HEK293 (cell line): ENCODE measurements around the gene TNNI3K.

Experiments used
- CTCF ChIP-seq: fragments of 450-650 bp; formaldehyde crosslinking; IDR thresholded peaks from 2 replicates; pipeline ENCODE4 v1.5.1; 2016; ENCODE audit warnings: missing biosample characterization, missing genetic modification characterization
- EGR2 ChIP-seq: fragments of 450-650 bp; formaldehyde crosslinking; IDR thresholded peaks from 2 replicates; pipeline ENCODE4 v1.5.1; 2016; ENCODE audit warnings: low read depth, missing biosample characterization, missing genetic modification characterization
- PRDM10 ChIP-seq: fragments of 450-650 bp; formaldehyde crosslinking; IDR thresholded peaks from 2 replicates; pipeline ENCODE4 v1.5.1; 2016; ENCODE audit warnings: missing biosample characterization, missing genetic modification characterization
- REST ChIP-seq: fragments of 450-650 bp; formaldehyde crosslinking; IDR thresholded peaks from 2 replicates; pipeline ENCODE4 v1.5.1; 2016; ENCODE audit warnings: missing biosample characterization, missing genetic modification characterization
- TSHZ1 ChIP-seq: fragments of 450-650 bp; formaldehyde crosslinking; IDR thresholded peaks from 2 replicates; pipeline ENCODE4 v1.5.1; 2016; ENCODE audit warnings: missing biosample characterization, missing genetic modification characterization, borderline replicate concordance
- ZBTB10 ChIP-seq: fragments of 450-650 bp; formaldehyde crosslinking; IDR thresholded peaks from 2 replicates; pipeline ENCODE4 v1.5.1; 2016; ENCODE audit warnings: missing biosample characterization, missing genetic modification characterization
- ZNF10 ChIP-seq: fragments of 450-650 bp; formaldehyde crosslinking; IDR thresholded peaks from 2 replicates; pipeline ENCODE4 v1.5.1; 2017; ENCODE audit warnings: missing biosample characterization, missing genetic modification characterization
- ZNF121 ChIP-seq: fragments of 450-650 bp; formaldehyde crosslinking; IDR thresholded peaks from 2 replicates; pipeline ENCODE4 v1.5.1; 2016; ENCODE audit warnings: missing biosample characterization, missing genetic modification characterization
- ZNF169 ChIP-seq: fragments of 450-650 bp; formaldehyde crosslinking; IDR thresholded peaks from 2 replicates; pipeline ENCODE4 v1.5.1; 2016; ENCODE audit warnings: missing biosample characterization, missing genetic modification characterization
- ZNF202 ChIP-seq: fragments of 450-650 bp; formaldehyde crosslinking; IDR thresholded peaks from 2 replicates; pipeline ENCODE4 v1.5.1; 2016; ENCODE audit warnings: missing biosample characterization, missing genetic modification characterization, borderline replicate concordance
- ZNF561 ChIP-seq: fragments of 450-650 bp; IDR thresholded peaks from 2 replicates; pipeline ENCODE4 v1.5.1; 2018; ENCODE audit warnings: missing biosample characterization, missing genetic modification characterization, borderline replicate concordance
- ZNF837 ChIP-seq: fragments of 450-650 bp; formaldehyde crosslinking; IDR thresholded peaks from 2 replicates; pipeline ENCODE4 v1.5.1; 2016; ENCODE audit warnings: missing biosample characterization, missing genetic modification characterization
- ZNF843 ChIP-seq: fragments of 450-650 bp; formaldehyde crosslinking; IDR thresholded peaks from 2 replicates; pipeline ENCODE4 v1.5.1; 2016; ENCODE audit warnings: missing biosample characterization, missing genetic modification characterization

- TF ChIP-seq ZNF10 (tag by site-specific recombination): no peak
- TF ChIP-seq EGR2: no peak
- TF ChIP-seq ZNF561 (tag by site-specific recombination): no peak
- TF ChIP-seq ZNF837 (tag by site-specific recombination): no peak
- TF ChIP-seq CTCF (tag by site-specific recombination): no peak
- TF ChIP-seq ZNF121 (tag by site-specific recombination): no peak
- TF ChIP-seq ZNF843 (tag by site-specific recombination): no peak
- no peak for TF ChIP-seq TSHZ1 (tag by site-specific recombination)
- TF ChIP-seq PRDM10: no peak
- no peak for TF ChIP-seq ZNF169 (tag by site-specific recombination)
- no peak for TF ChIP-seq ZBTB10
- no peak for TF ChIP-seq REST
- no peak for TF ChIP-seq ZNF202 (tag by site-specific recombination)
Observed at GRCh38 chr1:74420467-74420866, 185.3 kb downstream of the TNNI3K start.
